ENCODE measurements around the gene WNT16. TPM values are rescaled to one million over a fixed set of nuclear protein-coding genes. Genes with fewer than 3 reads are reported as not detected.

The WNT16 gene
- total and polyA plus RNA-seq, 2 experiments from 2014 or later, result 0.58 to 2.8 TPM

GRCh38 chr7:121379930-121380329 lies 51.1 kb downstream of the WNT16 start:
- Histone ChIP-seq H3K27me3 (no peaks in the 10 kb centered on the region), H3K27ac (no peak overlapping the region), H3K9me3 (ENCODE audit: low read depth) (no peaks in the 10 kb centered on the region), H4K20me1 (ENCODE audit: insufficient read depth, poor library complexity, severe bottlenecking) (peaks cover 14% of the 10 kb centered on the region), H3K4me3 (no peak overlapping the region), H3K9me2 (replicated peaks; ENCODE audit: insufficient read depth) (no peaks in the 10 kb centered on the region), H2AFZ (no peak overlapping the region), H3K36me3 (replicated peaks; ENCODE audit: insufficient read depth, low read depth) (no peaks in the 10 kb centered on the region), H3K79me2 (peaks cover 68% of the 10 kb centered on the region), H3K4me1 (ENCODE audit: insufficient read depth) (peaks cover 25% of the 10 kb centered on the region), H3K4me2 (no peak overlapping the region)
- DNase-seq (ENCODE audit: low spot score), result no peak
- TF ChIP-seq EZH2phosphoT487 (IDR thresholded peaks at IDR 0.05; ENCODE audit: low read depth, severe bottlenecking, unreplicated experiment), result no peak
- no peak for TF ChIP-seq CTCF (IDR thresholded peaks at IDR 0.05; ENCODE audit: poor library complexity)
- no peak for TF ChIP-seq EZH2 (IDR thresholded peaks at IDR 0.05; ENCODE audit: borderline replicate concordance)
- WGBS (ENCODE audit: low lambda C conversion rate, missing lambda C conversion rate), result 92% methylated on average over 1 of the region's 1 CpG

- no peak for TF ChIP-seq EZH2phosphoT487 (IDR thresholded peaks at IDR 0.05; ENCODE audit: low read depth, severe bottlenecking, unreplicated experiment)
- no peak for TF ChIP-seq CTCF (IDR thresholded peaks at IDR 0.05; ENCODE audit: poor library complexity)
- no peak for TF ChIP-seq EZH2 (IDR thresholded peaks at IDR 0.05; ENCODE audit: borderline replicate concordance)
- H2AFZ ChIP-seq, result no peak overlapping the region
- peaks cover 36% of the 10 kb centered on the region for H3K4me1 ChIP-seq (ENCODE audit: insufficient read depth)
- peaks cover 14% of the 10 kb centered on the region for H4K20me1 ChIP-seq (ENCODE audit: insufficient read depth, poor library complexity, severe bottlenecking)
- H3K79me2 ChIP-seq, result peaks cover 93% of the 10 kb centered on the region
- no peak for DNase-seq (ENCODE audit: low spot score)
- H3K4me3 ChIP-seq, result no peak overlapping the region
- H3K9me3 ChIP-seq (ENCODE audit: low read depth), result no peaks in the 10 kb centered on the region
- no peak overlapping the region for H3K4me2 ChIP-seq
- H3K36me3 ChIP-seq (replicated peaks; ENCODE audit: insufficient read depth, low read depth), result no peaks in the 10 kb centered on the region
- no peaks in the 10 kb centered on the region for H3K27me3 ChIP-seq
- no peak overlapping the region for H3K27ac ChIP-seq
- no peaks in the 10 kb centered on the region for H3K9me2 ChIP-seq (replicated peaks; ENCODE audit: insufficient read depth)
Measured at GRCh38 chr7:121382473-121382872, 53.7 kb downstream of the WNT16 start.

GRCh38 chr7:121383235-121383910 lies 54.6 kb downstream of the WNT16 start:
- Histone ChIP-seq H2AFZ (no peak overlapping the region), H3K4me2 (peak overlapping the region; percentile 1), H3K36me3 (replicated peaks; ENCODE audit: insufficient read depth, low read depth) (no peaks in the 10 kb centered on the region), H3K79me2 (peaks cover 93% of the 10 kb centered on the region), H3K27ac (peak overlapping the region; percentile 51), H3K4me1 (ENCODE audit: insufficient read depth) (peaks cover 36% of the 10 kb centered on the region), H3K9me3 (ENCODE audit: low read depth) (no peaks in the 10 kb centered on the region), H3K4me3 (no peak overlapping the region), H3K27me3 (no peaks in the 10 kb centered on the region), H4K20me1 (ENCODE audit: insufficient read depth, poor library complexity, severe bottlenecking) (peaks cover 14% of the 10 kb centered on the region), H3K9me2 (replicated peaks; ENCODE audit: insufficient read depth) (no peaks in the 10 kb centered on the region)
- TF ChIP-seq CTCF (IDR thresholded peaks at IDR 0.05; ENCODE audit: poor library complexity) (no peak), EZH2 (IDR thresholded peaks at IDR 0.05; ENCODE audit: borderline replicate concordance) (no peak), EZH2phosphoT487 (IDR thresholded peaks at IDR 0.05; ENCODE audit: low read depth, severe bottlenecking, unreplicated experiment) (no peak)
- no peak for DNase-seq (ENCODE audit: low spot score)
- 99% methylated on average over 2 of the region's 2 CpGs for WGBS (ENCODE audit: low lambda C conversion rate, missing lambda C conversion rate)
